Retina (tissue), 1 donor: ENCODE measurements around the gene HOXD10.
A peak's percentile ranks its signal among the peaks of the same experiment; 100 is the strongest.

ENCODE experiments used
- DNase-seq: peaks from one replicate; pipeline ENCODE4 v3.0.0-alpha.2; 2016

Gene HOXD10

GRCh38 chr2:176115883-176116813 lies at the start of gene HOXD10:
Gene HOXD10, plus strand, starts transcription at chr2:176116778. Its CDS starts 56 bp downstream, at chr2:176116834.
- DNase-seq = peak; percentile 72

GRCh38 chr2:176067589-176068418 lies 48.8 kb upstream of the HOXD10 start:
- DNase-seq = peak; percentile 81

- peak; percentile 67 for DNase-seq
These were observed 48.2 kb upstream of the HOXD10 start for GRCh38 chr2:176068419-176068832.

- peak; percentile 59 for DNase-seq
These were observed 45.0 kb upstream of the HOXD10 start for GRCh38 chr2:176071330-176072291.

GRCh38 chr2:176072292-176072669 lies 44.3 kb upstream of the HOXD10 start:
- peak; percentile 9 for DNase-seq

GRCh38 chr2:176072951-176073904 lies 43.4 kb upstream of the HOXD10 start:
- DNase-seq = peak; percentile 63

- peak; percentile 43 for DNase-seq
These were observed 41.6 kb upstream of the HOXD10 start for GRCh38 chr2:176074919-176075425.

GRCh38 chr2:176075481-176075880 lies 41.1 kb upstream of the HOXD10 start:
- peak; percentile 72 for DNase-seq

GRCh38 chr2:176076063-176076462 lies 40.5 kb upstream of the HOXD10 start:
- DNase-seq = peak; percentile 45

GRCh38 chr2:176076796-176077195 lies 39.8 kb upstream of the HOXD10 start:
- no peak for DNase-seq

GRCh38 chr2:176078541-176079284 lies 37.9 kb upstream of the HOXD10 start:
- peak; percentile 67 for DNase-seq

GRCh38 chr2:176079285-176079830 lies 37.2 kb upstream of the HOXD10 start:
- DNase-seq = no peak

GRCh38 chr2:176079831-176080539 lies 36.6 kb upstream of the HOXD10 start:
- DNase-seq = peak; percentile 84

- peak; percentile 85 for DNase-seq
These were observed 35.8 kb upstream of the HOXD10 start for GRCh38 chr2:176080540-176081375.

GRCh38 chr2:176081376-176081836 lies 35.2 kb upstream of the HOXD10 start:
- DNase-seq = no peak

GRCh38 chr2:176081837-176082524 lies 34.6 kb upstream of the HOXD10 start:
- DNase-seq = peak; percentile 87

GRCh38 chr2:176082525-176082823 lies 34.1 kb upstream of the HOXD10 start:
- DNase-seq = no peak
